GM21447 (cell line): Measurements from ENCODE around the gene GPSM1.
"Not testable (repeated sequence)": the region's sequence is repeated elsewhere in the genome, so short reads cannot be mapped to it uniquely, and the experiment has no call there.

ENCODE experiments used
- ATAC-seq: cut with Tn5 transposase; IDR thresholded peaks from one replicate; pipeline ENCODE4 v1.9.1; 2021; ENCODE audit not compliant: unreplicated experiment

Gene GPSM1

GRCh38 chr9:136316896-136317676 is 10.3 kb upstream of the GPSM1 start:
- no peak for ATAC-seq

GRCh38 chr9:136317695-136318094 is 9.6 kb upstream of the GPSM1 start:
- ATAC-seq: no peak

DNA sequence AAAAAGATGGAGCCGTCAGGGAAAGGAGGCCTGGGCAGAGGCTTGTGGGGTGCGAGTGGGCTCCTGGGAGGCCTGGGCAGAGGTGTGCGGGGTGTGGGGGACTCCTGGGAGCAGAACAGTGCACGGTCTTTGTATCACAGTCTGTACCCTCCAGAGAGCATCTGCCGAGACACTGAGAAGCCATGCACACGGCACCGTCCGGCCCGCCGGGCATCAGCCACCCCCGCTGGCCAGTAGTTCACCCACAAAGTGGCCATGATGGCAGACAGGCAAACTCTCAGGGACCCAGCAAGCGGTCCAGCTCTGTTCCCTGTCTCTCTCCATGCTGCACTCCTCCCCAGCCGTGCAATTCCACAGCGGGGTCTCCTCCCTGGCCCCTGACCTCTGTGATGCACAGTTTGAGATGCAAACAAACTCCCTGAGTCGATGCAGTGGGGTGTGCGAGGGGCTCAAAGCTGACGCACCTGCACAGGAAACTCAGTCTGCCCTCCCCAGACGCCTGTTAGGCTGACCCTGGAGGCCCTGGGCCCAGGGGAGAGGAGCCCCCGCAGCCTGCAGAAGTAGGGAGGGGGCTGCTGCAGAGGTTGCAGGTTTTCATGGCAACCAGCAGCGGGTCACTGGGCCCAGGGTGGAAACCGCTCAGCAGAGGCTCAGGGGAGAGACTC is 9.1 kb upstream of the GPSM1 start:
- ATAC-seq: no peak

DNA sequence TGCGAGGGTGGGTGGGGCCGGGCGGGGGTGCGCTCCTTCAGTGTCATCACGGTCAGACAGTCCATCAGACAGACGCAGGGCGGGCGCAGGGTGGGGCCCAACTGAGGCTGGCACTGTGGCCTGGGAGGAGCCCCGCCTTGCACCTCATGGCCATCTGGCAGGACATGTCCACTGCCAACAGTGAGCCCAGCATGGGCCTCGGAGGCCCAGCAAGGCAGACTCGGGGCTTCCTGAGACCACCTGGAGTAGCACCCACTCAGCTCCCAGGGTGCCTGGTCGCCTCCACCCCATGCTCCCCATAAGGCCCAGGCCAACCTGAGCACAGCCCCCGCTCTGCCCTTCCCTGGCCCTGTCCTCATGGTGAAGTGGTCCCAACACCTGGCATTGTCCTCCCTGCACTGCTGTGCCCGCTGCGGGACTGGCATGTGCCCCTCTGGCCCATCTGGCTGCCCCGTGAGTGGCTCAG is 8.5 kb upstream of the GPSM1 start:
- no peak for ATAC-seq

DNA sequence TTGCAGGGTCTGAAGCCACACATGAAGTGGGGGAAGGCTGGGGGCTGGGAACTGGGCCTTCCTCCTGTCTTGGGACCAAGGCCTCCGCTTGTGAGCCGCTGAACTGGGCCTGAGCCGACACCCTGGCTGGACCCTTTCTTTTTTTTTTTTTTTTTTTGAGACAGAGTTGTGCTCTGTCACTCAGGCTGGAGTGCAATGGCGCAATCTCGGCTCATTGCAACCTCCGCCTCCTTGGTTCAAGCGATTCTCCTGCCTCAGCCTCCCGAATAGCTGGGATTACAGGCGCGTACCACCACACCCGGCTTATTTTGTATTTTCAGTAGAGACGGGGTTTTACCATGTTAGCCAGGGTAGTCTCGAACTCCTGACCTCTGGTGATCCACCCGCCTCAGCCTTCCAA is 8.1 kb upstream of the GPSM1 start:
- ATAC-seq: not testable (repeated sequence)

- not testable (repeated sequence) for ATAC-seq
These were observed 7.4 kb upstream of the GPSM1 start for GRCh38 chr9:136319955-136320354.

GRCh38 chr9:136320972-136321371 is 6.4 kb upstream of the GPSM1 start:
- ATAC-seq: not testable (repeated sequence)

GRCh38 chr9:136321561-136321960 is 5.8 kb upstream of the GPSM1 start:
- no peak for ATAC-seq

- no peak for ATAC-seq
These were observed 4.5 kb upstream of the GPSM1 start for GRCh38 chr9:136322756-136323330.

DNA sequence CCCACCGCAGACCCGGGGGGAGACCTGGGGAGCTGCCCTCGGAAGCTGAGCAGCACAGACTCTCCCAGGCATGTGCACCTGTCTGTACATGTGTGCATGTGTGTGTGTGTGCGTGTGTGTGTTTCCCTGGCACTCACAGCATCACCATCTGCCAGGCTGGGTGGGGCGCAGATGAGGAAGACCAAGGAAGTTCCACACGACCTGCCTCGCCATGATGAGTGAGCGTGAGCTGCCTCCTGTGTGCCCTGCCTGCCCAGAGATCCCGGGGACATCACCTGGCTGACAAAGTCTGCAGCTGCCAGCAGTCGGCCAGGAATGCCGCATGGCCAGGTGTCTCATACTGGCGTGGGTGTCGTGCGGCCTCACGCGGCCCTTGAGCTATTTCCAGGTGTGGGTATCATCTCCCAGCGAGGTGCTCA is 4.0 kb upstream of the GPSM1 start:
- ATAC-seq: no peak

GRCh38 chr9:136324501-136325300 is 2.6 kb upstream of the GPSM1 start:
- no peak for ATAC-seq

GRCh38 chr9:136325358-136325757 is 2.0 kb upstream of the GPSM1 start:
- no peak for ATAC-seq

GRCh38 chr9:136326061-136326760 is 1.1 kb upstream of the GPSM1 start:
- ATAC-seq: no peak

- no peak for ATAC-seq
These were observed 507 bp upstream of the GPSM1 start for GRCh38 chr9:136326761-136327303.

DNA sequence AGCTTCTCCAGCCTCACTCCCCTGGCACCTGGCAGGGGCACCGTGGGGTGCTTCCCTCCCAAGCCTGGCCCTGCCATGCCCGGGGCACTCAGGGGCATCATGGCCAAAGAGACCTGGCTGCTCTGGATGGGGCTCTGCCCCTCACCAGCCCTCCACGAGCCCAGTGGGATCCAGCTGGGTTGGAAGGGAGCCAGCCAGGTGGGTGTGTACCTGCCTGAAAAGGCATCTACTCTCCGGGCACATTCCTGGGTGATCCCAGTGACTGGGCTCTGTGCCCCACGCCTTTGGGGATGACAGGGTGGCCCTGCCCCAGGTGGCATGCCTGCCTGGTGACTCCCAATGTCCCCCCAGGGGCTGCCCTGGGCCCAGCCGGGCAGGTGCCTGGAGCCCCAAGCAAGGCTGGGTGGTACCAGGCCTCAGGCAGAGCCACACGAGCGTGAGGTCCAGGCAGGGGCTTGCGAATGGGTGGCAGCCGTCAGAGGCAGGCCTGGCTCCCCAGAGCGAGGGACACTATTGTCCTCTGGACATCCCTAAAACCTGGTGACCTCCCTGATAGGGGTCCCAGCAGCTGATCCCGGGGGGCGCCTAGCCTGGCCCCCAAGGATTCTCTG is 777 bp downstream of the GPSM1 start:
- no peak for ATAC-seq

DNA sequence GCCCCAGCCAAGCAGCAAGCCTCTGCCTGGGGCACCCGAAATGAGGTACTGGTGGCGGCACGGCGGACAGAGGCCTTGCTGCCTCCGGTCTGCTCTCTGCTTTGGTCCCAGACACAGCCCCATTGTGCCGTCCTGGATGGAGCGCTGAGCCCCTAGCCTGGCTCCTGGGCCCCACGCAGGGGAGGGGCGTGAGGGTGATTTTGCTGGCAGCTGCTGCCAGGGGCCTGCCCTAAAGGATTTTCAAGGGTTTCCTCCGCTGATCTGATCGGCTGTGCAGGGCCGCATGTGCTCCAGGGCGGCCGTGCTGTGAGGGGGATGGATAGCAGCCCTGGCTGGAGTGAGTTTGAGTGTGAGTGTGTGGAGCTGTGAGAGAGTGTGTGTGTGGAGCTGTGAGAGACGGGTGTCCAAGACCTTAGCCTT is 1.3 kb downstream of the GPSM1 start:
- ATAC-seq: no peak

GRCh38 chr9:136329211-136329627 is 1.9 kb downstream of the GPSM1 start:
- ATAC-seq: no peak

DNA sequence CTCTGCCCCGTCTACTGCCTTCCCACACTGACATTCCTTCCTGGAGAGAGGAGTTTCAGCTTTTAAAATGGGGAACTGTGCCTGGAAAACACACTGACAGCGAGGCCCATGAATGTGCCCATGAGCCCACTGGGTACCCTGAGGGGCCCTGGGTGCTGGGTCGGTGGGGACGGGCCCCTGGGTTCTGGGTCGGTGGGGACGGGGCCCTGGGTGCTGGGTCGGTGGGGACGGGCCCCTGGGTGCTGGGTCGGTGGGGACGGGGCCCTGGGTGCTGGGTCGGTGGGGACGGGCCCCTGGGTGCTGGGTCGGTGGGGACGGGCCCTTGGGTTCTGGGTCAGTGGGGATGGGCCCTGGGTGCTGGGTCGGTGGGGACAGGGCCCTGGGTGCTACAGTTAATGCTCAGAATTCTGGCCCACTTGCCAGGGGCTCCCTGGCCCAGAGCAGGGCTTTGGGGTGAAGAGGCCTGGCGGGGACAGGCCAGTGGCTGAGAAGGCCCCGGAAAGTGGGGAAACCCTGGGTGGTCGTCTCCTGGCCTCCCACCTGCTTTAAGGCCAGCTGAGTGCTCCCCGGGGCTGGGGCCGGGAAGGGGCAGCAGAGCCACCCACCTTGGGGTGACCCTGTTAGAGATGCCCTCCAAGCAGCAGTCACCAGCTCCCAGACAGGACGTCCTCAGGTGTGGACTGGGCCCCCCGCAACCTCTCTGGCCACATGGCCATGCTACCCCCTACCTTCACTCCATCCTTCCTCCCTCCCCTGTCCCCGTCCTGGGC is 2.5 kb downstream of the GPSM1 start:
- ATAC-seq: no peak

DNA sequence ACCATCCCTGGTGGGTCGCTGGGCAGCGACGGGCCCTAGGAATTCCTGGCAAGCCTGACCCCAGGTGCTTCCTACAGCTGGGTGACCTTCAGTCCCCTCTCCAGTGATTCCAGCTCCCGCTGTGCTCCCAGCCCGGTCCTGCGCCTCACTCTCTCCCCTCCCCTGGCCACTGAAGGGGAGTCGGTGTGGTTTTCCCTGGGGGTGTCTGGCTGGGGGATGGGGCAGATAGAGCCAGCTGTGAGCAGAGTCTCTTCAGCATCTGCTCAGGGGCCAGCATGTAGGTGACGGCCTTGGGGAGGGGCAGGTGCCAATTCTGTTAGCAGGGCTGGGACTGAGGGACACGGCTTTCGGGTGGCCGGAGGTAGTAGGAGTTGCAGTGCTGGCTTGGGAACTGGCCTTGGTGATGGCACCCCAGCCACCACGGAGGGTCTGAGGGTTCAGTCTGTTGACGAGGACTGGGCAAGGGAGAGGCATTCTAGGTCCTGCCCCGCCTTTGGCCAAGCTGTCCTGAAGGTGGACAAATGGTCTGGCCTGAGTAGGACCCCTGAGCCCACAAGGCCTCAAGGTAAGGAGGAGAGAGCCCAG is 3.2 kb downstream of the GPSM1 start:
- no peak for ATAC-seq
